GM20000 (cell line): Measurements from ENCODE around the gene LIPC.

Source experiments
- DNase-seq: peaks from one replicate; pipeline ENCODE4 v3.0.0; 2012; ENCODE audit warnings: low spot score
- CTCF ChIP-seq: IDR thresholded peaks from 2 replicates; pipeline ENCODE4 v1.5.1; 2012; ENCODE audit warnings: mild to moderate bottlenecking, control low read depth; ENCODE audit errors: extremely low read depth, missing control alignments

The LIPC gene

GRCh38 chr15:58520464-58520863, 88.7 kb downstream of the LIPC start:
- TF ChIP-seq CTCF, result no peak
- no peak for DNase-seq

GRCh38 chr15:58520936-58521292, 89.1 kb downstream of the LIPC start:
- no peak for TF ChIP-seq CTCF
- DNase-seq, result no peak

- no peak for TF ChIP-seq CTCF
- no peak for DNase-seq
Measured at GRCh38 chr15:58521293-58521991, 89.7 kb downstream of the LIPC start.

- TF ChIP-seq CTCF, result no peak
- no peak for DNase-seq
Measured at GRCh38 chr15:58522391-58522790, 90.6 kb downstream of the LIPC start.

GRCh38 chr15:58522865-58523264, 91.1 kb downstream of the LIPC start:
- TF ChIP-seq CTCF, result no peak
- no peak for DNase-seq

GRCh38 chr15:58523634-58524033, 91.8 kb downstream of the LIPC start:
- DNase-seq, result no peak
- no peak for TF ChIP-seq CTCF

- no peak for TF ChIP-seq CTCF
- no peak for DNase-seq
Measured at GRCh38 chr15:58524247-58524646, 92.5 kb downstream of the LIPC start.
